NCI-H1105 treated with DMSO at 0.1 percent for 48 hours (cell line): Measurements from ENCODE around the gene MEIOSIN.
"Not testable (repeated sequence)": the region's sequence is repeated elsewhere in the genome, so short reads cannot be mapped to it uniquely, and the experiment has no call there.

Experiments
- DNase-seq: peaks from one replicate; lab custom pipeline; 2025; lab: John Stamatoyannopoulos, UW

MEIOSIN gene

DNA sequence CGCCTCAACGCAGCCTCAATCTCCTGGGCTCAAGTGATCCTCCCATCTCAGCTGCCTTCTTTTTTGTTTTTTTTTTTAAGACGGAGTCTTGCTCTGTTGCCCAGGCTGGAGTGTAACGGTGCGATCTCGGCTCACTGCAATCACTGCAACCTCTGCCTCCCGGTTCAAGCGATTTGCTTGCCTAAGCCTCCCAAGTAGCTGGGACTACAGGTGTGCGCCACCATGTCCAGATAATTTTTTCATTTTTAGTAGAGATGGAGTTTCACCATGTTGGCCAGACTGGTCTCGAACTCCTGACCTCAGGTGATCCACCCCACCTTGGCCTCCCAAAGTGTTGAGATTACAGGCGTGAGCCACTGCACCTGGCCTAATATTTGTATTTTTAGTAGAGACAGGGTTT is 13.2 kb upstream of the MEIOSIN start:
- not testable (repeated sequence) for DNase-seq

DNA sequence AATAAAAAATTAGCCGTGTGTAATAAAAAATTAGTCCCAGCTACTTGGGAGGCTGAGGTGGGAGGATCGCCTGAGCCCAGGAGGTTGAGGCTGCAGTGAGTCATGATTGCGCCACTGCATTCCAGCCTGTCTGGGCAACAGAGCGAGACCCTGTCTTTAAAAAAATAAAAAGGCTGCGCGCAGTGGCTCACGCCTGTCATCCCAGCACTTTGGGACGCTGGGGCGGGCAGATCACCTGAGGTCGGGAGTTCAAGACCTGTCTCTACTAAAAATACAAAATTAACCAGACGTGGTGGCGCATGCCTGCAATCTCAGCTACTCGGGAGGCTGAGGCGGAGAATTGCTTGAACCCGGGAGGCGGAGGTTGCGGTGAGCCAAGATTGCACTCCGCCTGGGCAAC is 4.6 kb upstream of the MEIOSIN start:
- DNase-seq = not testable (repeated sequence)

DNA sequence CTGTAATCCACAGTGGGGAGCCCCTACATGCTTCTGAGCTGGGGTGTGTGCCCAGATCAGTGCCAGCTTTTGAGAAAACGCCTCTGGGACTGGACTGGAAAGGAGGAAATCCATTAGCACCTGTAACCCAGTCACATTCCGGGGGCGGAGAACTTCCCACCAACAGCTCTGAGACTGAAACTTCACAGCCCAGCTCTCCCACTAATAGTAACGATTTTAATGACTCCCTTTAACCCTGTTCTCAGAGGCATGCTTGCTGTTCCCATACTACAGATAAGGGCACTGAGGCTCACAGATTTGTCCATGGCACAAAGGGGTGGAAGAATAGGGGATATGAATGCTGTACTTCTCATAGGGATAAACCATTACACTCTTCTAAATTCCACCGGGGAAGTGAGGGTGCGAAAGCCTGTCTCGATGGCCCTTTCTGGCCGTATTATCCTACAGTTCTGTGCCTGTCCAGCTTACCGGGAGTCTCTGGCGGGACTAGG is 3.4 kb upstream of the MEIOSIN start:
- peak; percentile 7 for DNase-seq

DNA sequence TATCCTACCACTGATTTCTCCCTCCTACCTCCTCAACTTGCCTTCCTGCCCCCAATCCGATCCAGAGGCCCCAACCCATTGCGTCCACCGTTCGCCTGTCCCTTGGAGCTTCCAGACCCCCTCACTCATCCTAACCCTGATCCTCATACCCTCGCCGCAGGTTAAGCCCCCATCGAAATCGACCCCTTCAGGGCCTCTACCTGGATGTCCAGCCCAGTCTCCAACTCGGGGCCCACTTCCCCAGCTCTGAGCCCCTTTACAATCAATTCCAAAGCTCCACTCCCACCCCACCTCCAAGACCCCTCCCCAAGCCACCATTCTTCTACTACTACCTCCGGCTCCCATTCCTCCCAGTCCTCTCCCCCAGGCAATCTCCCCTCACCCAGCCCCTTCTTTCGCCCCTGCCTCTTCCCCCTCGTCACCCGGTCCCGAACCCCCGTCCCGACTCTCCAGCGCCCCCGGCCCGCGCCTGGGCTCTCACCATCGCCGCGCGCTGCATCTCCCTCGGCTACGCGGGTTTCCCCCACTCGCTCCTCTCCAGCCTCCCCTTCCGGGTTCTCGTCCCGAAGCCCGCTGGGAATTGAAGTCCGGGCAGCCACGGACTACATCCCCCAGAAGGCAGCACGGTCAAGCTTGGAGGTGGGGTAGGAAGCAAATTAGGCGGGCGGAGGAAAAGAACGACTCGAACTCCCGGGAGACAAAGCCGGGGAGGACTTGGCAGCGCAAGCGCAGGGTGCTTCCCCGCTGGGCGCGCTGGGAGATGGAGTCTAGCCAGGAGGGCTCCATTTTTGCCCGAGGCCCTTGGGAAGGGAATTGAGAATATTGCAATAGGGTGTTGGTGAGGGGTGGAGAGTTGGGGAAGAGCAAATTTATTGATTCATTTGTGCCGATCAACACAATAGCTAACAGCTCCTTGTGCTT is 2.6 kb upstream of the MEIOSIN start, which contains the start of gene FBXO46:
Gene FBXO46, minus strand, starts transcription at position 529 of the 921 bp plus-strand sequence. CDS start 17,401 bp downstream, outside the sequence.
- DNase-seq = peak; percentile 99

DNA sequence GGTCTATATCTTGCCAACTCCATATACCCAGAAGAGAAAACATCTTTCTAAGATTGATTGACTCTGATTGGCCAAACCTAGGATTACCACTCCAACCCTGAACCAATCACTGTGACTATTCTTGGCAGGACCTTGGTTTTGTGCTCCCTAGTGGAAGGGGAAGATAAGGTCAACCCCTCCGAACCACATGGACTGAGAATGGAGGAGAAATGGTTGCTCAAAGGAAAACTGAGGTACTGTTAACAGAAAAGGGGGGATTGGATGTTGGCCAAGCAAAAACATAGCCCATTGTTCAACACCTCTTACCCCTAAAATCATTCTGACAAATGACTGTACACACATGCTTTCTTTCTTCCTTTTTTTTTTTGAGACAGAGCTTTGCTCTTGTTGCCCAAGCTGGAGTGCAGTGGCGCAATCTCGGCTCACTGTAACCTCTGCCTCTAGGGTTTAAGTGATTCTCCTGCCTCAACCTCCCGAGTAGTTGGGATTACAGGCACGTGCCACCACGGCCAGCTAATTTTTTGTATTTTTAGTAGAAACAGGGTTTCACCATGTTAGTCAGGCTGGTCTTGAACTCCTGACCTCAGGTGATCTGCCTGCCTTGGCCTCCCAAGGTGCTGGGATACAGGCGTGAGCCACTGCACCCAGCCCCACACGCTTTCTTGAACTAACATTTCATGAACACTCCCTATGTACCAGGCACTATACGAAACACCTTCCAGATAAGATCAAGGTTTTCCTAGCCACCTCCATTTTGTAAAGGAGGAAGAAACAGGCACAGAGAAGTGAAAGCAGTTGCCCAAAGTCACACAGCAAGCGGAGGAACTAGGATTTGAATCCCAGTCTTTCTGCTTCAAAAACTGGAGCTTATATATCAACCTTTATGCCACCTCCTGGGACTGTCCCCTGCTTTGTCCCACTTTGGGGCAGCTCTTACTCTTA is 6.5 kb downstream of the MEIOSIN start:
- DNase-seq = no peak

DNA sequence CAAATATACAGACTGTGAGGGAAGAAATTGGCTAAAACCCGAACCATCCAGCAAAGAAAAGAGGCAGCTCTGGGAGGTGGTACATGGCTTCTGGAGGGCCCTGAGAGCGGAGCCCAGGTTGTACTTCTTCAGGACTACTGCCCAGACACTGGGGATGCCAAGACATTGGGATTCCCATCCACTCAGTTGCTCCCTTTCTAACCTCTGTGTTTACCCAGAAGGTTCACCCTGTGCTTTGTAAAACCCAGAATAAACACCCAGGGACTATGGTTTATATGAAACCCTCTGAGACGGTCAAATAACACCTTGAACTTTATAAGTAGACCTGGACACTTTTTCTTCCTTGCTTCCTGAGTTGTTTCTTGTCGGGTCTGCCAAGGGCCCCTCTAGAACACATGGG is 9.7 kb downstream of the MEIOSIN start:
- DNase-seq = no peak

DNA sequence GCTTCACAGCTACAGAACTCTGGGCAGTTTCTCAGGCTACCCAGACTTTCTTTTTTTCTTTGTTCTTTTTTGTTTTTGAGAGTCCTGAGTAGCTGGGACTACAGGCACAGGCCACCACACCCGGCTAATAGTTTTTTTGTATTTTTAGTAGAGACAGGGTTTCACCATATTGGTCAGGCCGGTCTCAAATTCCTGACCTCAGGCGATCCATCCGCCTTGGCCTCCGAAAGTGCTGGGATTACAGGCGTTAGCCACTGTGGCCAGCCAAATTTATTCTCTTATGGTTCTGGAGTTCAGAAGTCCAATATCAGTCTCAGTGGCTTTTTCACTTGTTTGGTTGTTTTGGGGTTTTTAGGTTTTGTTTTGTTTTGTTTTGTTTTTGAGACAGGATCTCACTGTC is 12.4 kb downstream of the MEIOSIN start:
- no peak for DNase-seq

DNA sequence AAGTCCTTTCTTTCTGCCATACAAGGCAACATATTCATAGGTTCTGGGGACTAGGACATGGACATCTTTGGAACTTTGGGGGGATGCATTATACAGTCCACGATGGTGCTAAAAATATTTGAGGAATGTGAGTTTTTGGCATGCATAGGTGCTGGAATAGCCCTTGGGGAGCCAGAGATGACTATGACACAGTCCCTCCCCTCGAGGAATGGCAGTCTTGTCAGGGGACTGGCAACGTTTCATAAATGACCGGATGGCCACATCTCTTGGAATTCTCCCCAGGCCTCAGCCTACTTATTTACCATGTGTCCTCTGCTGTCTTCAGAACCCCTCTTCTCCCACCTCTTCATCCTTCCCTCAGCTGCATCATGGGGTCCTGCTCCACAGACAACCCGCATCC is 13.6 kb downstream of the MEIOSIN start:
- no peak for DNase-seq

DNA sequence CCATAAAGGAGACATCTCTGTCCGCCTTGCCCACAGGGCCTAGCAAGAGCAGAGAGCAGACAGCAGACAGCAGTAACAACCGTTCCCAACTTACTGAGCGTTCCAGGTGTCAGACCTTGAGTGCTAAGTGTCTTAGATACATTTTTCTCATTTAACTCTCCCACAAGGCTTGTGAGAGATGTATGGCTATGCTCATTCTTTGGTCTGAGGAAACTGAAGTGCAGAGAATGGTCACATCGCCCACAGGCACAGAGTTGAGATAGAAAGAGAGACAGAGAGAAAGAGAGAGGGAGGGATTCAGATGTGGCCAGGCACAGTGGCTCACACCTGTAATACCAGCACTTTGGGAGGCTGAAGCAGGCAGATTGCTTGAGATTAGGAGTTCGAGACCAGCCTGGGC is 14.3 kb downstream of the MEIOSIN start:
- DNase-seq = no peak

DNA sequence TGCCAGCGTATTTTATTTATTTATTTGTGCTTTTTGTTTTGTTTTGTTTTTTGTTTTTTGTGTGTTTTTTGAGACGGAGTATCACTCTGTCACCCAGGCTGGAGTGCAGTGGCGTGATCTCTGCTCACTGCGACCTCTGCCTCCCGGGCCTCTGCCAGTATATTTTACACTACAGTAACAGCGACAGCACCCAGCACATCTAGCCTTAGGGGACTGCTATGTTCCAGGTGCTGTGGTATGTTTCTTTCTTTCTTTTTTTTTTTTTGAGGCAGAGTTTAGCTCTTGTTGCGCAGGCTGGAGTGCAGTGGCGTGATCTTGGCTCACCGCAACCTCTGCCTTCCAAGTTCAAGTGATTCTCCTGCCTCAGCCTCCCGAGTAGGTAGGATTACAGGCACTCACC is 18.2 kb downstream of the MEIOSIN start:
- DNase-seq = not testable (repeated sequence)

DNA sequence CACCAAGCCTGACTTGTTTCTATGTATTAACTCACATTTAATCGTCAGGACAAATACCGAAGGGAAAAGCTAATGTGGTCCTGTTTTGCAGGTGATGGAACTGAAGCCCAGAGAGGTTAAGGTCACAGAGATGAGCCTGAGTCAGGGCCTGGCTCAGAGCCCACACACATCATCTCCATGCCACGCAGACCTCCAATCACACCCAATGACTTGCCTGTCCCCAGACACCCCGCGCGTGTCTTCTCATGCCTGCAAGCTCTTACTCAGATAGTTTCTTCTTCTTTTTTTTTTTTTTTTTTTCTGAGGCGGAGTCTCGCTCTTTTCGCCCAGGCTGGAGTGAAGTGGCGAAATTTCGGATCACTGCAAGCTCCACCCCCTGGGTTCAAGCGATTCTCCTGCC is 19.4 kb downstream of the MEIOSIN start:
- DNase-seq = no peak

DNA sequence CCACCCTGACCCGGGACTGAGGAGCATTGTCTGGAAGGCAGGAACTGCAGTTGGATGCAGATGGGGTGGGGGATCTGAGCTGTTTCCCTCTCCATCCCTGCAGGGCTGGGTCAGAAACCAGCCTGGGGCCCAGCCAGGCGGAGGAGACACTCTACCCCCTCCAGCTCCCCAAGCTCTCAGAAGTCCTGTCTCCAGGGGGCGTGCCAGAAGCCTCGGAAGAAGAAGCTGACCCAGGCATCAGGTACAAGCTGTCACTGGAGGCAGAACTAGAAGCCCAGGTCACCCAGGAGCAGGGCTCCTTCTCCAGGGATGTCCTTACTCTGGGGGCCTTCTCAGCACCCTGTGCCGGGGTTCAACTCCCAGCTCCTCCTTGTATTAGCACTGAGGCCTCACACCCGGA is 20.3 kb downstream of the MEIOSIN start:
- DNase-seq = no peak

DNA sequence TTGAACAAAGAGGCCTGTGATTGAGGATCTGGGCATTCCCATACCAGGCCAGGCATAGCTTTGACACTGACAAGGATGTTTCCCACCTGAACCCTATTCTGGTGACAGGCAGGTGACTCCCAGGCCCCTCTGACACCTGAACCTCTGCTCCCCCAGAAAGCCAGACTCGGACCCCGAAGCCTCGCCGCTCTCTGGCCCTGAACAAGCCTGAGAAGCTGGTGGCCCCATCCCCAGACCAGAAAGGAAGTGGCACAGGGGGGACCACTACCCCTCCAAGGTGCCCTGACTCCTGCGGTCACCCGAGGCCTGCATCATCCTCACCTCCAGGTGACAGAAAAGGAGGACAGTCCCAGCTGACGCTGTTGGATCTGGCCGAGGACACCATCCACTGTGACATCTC is 21.1 kb downstream of the MEIOSIN start:
- DNase-seq = no peak

DNA sequence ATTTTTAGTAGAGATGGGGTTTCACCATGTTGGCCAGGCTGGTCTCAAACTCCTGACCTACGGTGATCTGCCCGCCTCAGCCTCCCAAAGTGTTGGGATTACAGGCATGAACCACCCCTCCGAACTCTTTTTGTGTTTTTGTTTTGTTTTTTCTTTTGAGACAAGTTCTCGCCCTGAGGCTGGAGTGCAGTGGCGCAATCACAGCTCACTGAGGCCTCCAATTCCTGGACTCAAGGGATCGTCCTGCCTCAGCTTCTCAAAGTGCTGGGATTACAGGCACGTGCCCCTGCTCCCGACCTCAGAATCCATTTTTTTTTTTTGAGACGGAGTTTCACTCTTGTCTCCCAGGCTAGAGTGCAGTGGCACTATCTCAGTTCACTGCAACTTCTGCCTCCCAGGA is 24.5 kb downstream of the MEIOSIN start:
- DNase-seq = no peak

DNA sequence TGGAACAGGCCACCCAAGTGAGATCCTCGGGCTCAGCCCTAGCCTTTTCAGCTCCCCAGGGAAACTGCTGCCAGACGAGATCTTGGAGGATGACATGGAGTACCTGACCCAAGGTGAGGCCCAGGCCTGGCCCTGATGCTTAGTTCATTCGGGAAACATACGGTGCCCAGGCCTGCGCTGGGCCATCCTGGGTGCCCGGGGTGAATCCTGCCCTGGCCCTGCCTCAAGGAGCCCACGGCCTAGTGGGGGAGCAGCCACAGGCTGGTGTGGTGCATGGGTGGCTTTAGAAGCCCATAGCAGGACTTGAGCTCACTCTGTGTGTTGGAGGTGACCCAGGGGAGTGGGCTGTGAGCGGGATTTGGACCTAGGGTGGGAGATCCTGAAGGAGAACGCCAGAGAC is 25.7 kb downstream of the MEIOSIN start:
- DNase-seq = no peak

DNA sequence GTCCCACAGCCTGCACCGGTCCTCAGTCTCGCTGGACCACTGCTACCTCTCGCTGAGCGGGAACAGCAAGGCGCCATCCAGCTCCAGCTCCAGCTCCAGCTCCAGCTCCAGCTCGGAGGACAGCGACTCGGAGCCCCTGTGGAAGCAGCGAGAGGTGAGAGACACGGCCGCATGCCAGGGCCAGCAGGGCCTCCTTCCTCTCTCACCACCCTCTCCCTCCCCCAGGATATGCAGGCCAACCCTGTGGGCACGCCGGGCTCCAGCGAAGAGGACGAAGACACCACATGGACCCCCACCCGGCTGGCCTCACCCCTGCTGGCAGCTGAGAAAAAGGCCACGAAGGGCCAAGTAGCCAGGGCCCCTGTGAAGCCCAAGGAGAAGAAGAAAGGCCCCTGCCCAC is 28.5 kb downstream of the MEIOSIN start:
- DNase-seq = no peak

DNA sequence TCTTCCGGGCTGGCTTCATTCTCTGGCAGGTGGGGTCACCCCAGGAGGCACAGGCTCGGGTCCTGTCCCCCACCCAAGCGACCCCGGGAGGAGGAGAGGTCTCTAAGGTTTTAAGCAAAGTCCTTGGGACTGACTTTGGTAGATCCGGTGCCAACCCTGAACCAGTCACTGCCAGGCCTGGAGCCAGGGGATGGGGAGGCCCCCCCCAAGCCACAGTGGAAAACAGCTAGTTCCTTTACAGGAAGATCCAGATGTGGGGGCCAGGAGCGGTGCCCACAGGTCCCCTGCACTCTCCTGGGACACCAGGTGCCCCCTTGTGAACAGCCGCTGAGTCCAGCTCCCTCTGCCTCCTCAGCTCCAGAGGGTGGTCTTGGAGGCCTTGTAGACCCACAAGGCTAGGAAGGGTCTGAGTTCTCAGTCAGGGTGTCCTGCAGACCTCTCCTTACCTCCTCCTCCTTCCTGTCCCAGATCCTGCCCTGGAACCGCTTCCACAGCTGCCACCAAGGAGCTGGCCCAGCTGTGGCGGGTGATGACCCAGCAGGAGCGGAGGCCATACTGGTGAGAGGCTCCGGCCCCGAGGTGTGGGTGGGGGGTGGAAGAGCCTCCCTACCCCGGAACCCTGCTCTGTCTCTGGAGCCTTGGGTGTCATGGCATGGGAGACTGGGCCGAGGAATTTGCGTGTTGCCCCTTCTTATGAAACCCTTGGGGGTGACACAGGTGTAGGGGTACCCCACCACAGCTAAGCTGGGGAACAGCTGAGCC is 29.8 kb downstream of the MEIOSIN start:
- no peak for DNase-seq

DNA sequence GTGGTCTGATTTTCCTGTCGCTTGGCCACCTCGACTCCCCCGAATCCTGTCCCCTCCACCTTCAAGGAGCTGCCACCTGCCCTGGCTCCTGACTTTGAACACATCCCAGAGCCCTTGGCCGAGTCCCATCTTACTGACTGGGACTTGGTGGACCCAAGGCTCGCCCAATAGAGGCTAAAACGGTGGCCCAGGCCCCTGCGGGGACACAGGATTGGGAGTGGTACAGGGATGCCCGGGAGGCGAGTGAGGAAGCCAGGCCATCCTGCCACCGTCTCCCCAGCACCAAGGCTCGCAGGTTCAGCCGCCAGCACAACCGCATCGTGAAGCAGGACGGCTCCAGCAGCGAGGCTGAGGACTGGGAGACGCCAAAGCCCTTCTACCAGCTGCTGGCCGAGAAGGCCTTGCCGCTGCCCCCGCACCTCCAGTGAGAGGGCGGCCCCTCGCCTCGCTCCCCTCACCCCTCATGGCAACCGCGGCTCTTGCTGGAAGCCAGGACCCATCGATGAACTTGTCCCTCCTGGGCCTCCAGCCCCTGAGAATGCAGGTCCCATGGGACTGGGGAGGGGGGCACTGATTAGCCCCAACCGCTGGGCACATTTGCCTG is 30.6 kb downstream of the MEIOSIN start:
- DNase-seq = no peak

DNA sequence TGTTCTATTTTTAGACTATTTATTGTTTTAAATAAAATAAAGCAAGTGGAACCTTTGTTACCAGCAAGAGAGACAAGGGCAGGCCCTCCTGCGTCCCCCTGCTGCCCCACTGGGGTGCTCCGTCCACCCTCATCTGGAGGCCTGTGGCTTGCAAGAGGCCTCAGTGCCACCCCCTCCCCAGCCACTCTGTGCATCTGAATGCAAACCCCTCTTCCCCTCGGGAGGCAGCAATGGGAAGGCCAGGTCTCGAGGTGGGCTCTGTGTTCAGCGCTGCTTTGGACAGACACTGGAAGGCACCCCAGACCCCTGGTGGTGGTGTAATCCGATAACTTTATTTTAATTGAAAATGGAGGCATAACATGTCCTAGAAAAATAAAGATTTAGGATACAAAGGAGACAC is 31.2 kb downstream of the MEIOSIN start:
- DNase-seq = no peak

DNA sequence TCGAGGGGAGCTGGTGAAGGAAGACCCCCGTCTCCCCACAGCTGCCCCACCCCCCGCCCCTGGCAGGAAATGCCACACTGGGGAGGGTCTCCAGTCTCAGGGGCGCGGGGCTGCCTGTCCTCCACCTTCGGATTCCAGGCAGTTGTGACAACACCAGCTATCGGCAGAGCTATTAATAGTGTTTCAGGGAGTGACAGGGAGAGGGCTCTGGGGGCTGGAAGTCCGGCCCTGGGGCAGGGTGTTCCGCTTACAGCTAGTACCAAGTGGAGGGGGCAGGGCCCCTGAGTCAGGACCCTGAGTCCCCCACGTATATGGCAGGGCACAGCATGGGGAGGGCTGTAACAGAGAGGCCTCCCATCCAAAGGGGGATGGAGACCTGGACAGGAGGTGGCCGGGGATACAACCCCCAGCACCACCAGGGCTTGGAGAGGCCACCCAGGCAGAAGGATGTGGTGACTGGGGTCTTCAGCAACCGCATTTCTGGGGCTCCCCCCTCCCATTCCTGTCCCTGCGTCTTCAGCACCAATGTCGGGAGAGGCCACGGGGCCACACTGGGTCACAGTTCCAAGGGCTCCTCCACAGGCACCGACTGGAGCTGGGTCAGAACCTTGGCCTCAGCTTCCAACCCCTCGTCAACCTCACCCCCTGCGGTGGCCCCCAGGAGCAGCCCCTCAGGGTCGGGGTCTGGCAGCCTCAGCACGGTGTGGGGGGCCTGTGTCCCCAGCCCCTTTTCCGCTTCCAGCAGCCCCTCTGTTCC is 31.9 kb downstream of the MEIOSIN start:
- no peak for DNase-seq
